ENCODE measurements around the gene TSPAN14. TPM values are rescaled to one million over a fixed set of nuclear protein-coding genes. Genes with fewer than 3 reads are reported as not detected.

Gene TSPAN14, protein sequence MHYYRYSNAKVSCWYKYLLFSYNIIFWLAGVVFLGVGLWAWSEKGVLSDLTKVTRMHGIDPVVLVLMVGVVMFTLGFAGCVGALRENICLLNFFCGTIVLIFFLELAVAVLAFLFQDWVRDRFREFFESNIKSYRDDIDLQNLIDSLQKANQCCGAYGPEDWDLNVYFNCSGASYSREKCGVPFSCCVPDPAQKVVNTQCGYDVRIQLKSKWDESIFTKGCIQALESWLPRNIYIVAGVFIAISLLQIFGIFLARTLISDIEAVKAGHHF
- total RNA-seq: 21.1 and 30.1 TPM in 2 replicates

DNA sequence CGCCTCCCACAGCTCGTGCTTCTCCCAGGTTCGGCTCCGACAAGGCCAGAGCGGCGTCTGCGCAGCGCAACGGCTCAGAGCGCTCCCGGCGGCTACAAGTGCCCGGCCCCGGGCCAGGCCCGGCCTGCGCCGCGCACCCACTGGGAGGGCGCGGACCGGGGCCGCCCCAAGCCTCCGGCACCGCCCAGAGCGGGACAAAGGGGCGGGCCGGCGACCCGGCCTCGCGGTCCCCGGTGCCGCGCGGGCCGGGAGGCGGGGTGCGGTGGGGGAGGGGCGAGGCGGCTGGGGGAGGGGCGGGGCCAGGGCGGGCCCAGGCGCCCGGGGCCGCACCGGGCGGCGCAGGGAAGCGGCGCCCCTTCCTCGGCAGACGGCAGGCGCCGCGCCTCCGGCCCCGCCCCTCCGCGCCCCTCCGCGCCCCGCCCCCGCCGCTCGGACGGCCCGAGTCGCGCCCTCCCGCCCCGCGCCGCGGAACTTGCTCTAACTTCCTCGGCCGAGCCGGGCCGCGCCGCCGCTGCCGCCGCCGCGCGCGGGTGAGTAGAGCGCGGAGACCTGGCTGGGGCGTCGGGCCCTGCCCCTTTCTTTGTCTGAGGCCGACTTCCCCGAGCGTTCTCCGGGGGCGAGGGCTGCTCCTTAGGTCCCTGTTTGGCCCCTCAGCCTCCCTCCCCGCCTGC lies at the start of gene TSPAN14:
Gene TSPAN14, plus strand, starts transcription at position 469 of the 671 bp plus-strand sequence. CDS start 34,924 bp downstream, outside the sequence.
- peaks cover 2% of the 10 kb centered on the region for H3K36me3 ChIP-seq (ENCODE audit: control insufficient read depth, insufficient read depth, low read length)
- DNase-seq (ENCODE audit: low read depth): no peak
- no peak for FAIRE-seq
- H3K27me3 ChIP-seq (ENCODE audit: control insufficient read depth, insufficient read depth, low read length): no peaks in the 10 kb centered on the region
- H3K4me3 ChIP-seq (ENCODE audit: low read depth, low read length): peak within 1 kb of the TSS; percentile 68
- TF ChIP-seq, protein P1, sequence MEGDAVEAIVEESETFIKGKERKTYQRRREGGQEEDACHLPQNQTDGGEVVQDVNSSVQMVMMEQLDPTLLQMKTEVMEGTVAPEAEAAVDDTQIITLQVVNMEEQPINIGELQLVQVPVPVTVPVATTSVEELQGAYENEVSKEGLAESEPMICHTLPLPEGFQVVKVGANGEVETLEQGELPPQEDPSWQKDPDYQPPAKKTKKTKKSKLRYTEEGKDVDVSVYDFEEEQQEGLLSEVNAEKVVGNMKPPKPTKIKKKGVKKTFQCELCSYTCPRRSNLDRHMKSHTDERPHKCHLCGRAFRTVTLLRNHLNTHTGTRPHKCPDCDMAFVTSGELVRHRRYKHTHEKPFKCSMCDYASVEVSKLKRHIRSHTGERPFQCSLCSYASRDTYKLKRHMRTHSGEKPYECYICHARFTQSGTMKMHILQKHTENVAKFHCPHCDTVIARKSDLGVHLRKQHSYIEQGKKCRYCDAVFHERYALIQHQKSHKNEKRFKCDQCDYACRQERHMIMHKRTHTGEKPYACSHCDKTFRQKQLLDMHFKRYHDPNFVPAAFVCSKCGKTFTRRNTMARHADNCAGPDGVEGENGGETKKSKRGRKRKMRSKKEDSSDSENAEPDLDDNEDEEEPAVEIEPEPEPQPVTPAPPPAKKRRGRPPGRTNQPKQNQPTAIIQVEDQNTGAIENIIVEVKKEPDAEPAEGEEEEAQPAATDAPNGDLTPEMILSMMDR (IDR thresholded peaks at IDR 0.05; ENCODE audit: insufficient read depth, low read length, severe bottlenecking): no peak

DNA sequence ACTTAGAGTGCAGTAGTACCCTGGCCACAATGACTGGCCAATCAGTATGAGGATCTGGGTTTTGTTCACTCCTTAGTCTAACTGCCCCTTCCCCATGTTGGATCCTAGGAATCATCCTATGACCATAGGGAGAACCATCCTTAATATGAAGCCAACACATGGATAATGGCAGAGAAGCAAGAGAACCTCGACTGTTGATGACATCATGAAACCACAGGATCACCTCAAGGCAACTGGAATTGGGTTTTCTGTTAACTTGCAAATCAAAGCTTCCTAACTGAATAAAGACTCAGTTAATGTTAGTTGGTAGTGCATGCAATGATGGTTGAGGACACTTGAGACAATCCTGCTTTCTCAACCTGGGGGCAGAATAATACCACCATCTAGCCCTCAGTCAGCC lies 49.1 kb upstream of the TSPAN14 start:
- TF ChIP-seq, protein P1 (IDR thresholded peaks at IDR 0.05; ENCODE audit: insufficient read depth, low read length, severe bottlenecking): no peak
- no peak overlapping the region for H3K4me3 ChIP-seq (ENCODE audit: low read depth, low read length)
- no peaks in the 10 kb centered on the region for H3K36me3 ChIP-seq (ENCODE audit: control insufficient read depth, insufficient read depth, low read length)
- DNase-seq (ENCODE audit: low read depth) (no peak), FAIRE-seq (no peak)
- H3K27me3 ChIP-seq (ENCODE audit: control insufficient read depth, insufficient read depth, low read length): no peaks in the 10 kb centered on the region

DNA sequence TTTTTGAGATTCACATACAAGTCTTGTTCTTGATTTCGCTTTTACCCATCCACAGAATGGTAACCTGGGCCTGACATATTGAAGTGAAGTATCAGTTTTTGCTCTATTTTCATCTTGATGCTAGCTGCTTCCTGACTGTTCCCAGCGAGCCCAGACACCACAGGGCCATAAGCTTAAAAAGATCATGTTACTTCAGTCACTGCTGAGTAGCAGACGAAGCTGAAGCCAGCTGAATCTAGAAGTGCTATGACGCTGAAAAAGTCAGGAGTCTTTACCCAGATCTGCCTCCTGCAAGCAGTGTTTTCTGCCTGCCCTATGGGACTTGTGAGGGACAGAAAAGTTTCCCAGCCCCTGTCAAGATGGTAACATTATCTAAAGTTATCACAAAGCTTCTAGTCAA lies 48.5 kb upstream of the TSPAN14 start:
- no peak for FAIRE-seq
- Histone ChIP-seq H3K36me3 (ENCODE audit: control insufficient read depth, insufficient read depth, low read length) (no peaks in the 10 kb centered on the region), H3K4me3 (ENCODE audit: low read depth, low read length) (no peak overlapping the region), H3K27me3 (ENCODE audit: control insufficient read depth, insufficient read depth, low read length) (no peaks in the 10 kb centered on the region)
- TF ChIP-seq, protein P1 (IDR thresholded peaks at IDR 0.05; ENCODE audit: insufficient read depth, low read length, severe bottlenecking): no peak
- DNase-seq (ENCODE audit: low read depth): peak; percentile 49

DNA sequence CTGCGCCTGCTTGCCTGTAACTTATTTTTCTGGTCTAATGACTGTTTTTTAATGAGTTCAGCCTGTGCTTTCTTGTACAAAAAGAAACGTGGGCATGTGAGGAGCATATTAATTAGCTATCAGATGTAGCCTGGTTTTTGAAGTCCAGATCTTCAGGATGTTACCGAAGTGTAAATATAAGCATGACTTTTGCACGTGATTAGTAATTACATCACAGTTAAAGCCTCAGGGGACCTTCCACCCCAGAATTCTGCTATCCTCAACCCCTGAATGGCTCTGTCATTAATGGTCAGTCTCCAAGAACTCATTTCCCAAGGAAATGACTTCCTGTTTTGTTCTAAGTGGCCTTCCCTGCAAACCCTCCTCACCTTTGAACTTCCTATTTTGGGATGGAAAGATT lies 47.9 kb upstream of the TSPAN14 start:
- no peak for DNase-seq (ENCODE audit: low read depth)
- H3K36me3 ChIP-seq (ENCODE audit: control insufficient read depth, insufficient read depth, low read length): no peaks in the 10 kb centered on the region
- no peaks in the 10 kb centered on the region for H3K27me3 ChIP-seq (ENCODE audit: control insufficient read depth, insufficient read depth, low read length)
- no peak for FAIRE-seq
- H3K4me3 ChIP-seq (ENCODE audit: low read depth, low read length): no peak overlapping the region
- TF ChIP-seq, protein P1 (IDR thresholded peaks at IDR 0.05; ENCODE audit: insufficient read depth, low read length, severe bottlenecking): no peak

DNA sequence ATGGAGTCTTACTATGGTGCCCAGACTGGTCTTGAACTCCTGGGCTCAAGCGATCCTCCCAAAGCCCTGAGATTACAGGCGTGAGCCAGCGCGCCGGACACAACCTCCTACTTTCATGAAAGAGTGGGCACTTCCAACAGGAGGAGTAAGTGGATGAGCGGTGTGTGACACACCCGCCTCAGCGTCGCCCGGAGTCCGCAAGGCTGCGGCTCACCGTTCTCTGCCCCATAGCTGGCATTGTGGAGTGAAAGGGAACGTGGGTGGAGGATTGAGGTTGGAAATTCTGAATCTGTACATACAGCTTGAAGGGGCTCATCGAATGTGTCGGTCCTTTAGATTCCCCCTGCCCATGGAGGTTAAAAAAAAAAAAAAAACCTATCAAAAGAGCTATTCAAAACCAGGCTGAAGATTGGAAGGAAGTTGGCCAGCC lies 46.3 kb upstream of the TSPAN14 start:
- DNase-seq (ENCODE audit: low read depth) (peak; percentile 46), FAIRE-seq (no peak)
- TF ChIP-seq, protein P1 (IDR thresholded peaks at IDR 0.05; ENCODE audit: insufficient read depth, low read length, severe bottlenecking): no peak
- Histone ChIP-seq H3K4me3 (ENCODE audit: low read depth, low read length) (peak overlapping the region; percentile 52), H3K27me3 (ENCODE audit: control insufficient read depth, insufficient read depth, low read length) (no peaks in the 10 kb centered on the region), H3K36me3 (ENCODE audit: control insufficient read depth, insufficient read depth, low read length) (no peaks in the 10 kb centered on the region)

All from bronchial epithelial cell (primary cell).